Rectal smooth muscle tissue (tissue), 1 donor: ENCODE measurements around the gene TPRX1.
"Not testable (repeated sequence)": the region's sequence is repeated elsewhere in the genome, so short reads cannot be mapped to it uniquely, and the experiment has no call there.

Experiments used
- H3K27ac ChIP-seq: one replicate; pipeline ENCODE4 v1.7.0; 2013; ENCODE audit warnings: low read depth, low read length, inconsistent platforms
- H3K27me3 ChIP-seq: one replicate; pipeline ENCODE4 v1.7.0; 2013; ENCODE audit warnings: low read length; ENCODE audit not compliant: control insufficient read depth, insufficient read depth
- H3K36me3 ChIP-seq: one replicate; pipeline ENCODE4 v1.7.0; 2013; ENCODE audit warnings: low read length; ENCODE audit not compliant: control insufficient read depth, insufficient read depth
- H3K4me1 ChIP-seq: one replicate; pipeline ENCODE4 v1.7.0; 2013; ENCODE audit warnings: low read length; ENCODE audit not compliant: control insufficient read depth, insufficient read depth
- H3K4me3 ChIP-seq: one replicate; pipeline ENCODE4 v1.7.0; 2013; ENCODE audit warnings: low read length
- H3K9ac ChIP-seq: one replicate; pipeline ENCODE4 v1.7.0; 2013; ENCODE audit warnings: low read length

TPRX1 gene

GRCh38 chr19:47778049-47778953 lies 26.1 kb downstream of the TPRX1 start, which contains the start of gene SELENOW:
SELENOW (plus strand) TSS chr19:47778703; CDS start chr19:47778786, 83 bp downstream.
- peaks cover 13% of the 10 kb centered on the region for H3K36me3 ChIP-seq
- H3K4me1 ChIP-seq: peaks cover 13% of the 10 kb centered on the region

GRCh38 chr19:47777245-47778048 lies 26.9 kb downstream of the TPRX1 start:
- Histone ChIP-seq H3K27ac (peak overlapping the region; percentile 99), H3K4me1 (peaks cover 13% of the 10 kb centered on the region), H3K4me3 (peak overlapping the region; percentile 69), H3K36me3 (peaks cover 12% of the 10 kb centered on the region)
- not testable (repeated sequence) for H3K27me3 ChIP-seq, H3K9ac ChIP-seq

More at GRCh38 chr19:47778049-47778953, 26.1 kb downstream of the TPRX1 start, which contains the start of gene SELENOW:
- Histone ChIP-seq H3K27me3 (no peaks in the 10 kb centered on the region), H3K4me3 (peak within 1 kb of the TSS; percentile 69), H3K27ac (peak within 1 kb of the TSS; percentile 99), H3K9ac (peak within 1 kb of the TSS; percentile 81)

GRCh38 chr19:47776568-47776967 lies 27.8 kb downstream of the TPRX1 start:
- no peak overlapping the region for H3K27ac ChIP-seq
- no peaks in the 10 kb centered on the region for H3K27me3 ChIP-seq
- H3K9ac ChIP-seq: no peak overlapping the region
- H3K36me3 ChIP-seq: peaks cover 10% of the 10 kb centered on the region
- peaks cover 10% of the 10 kb centered on the region for H3K4me1 ChIP-seq
- no peak overlapping the region for H3K4me3 ChIP-seq

GRCh38 chr19:47771291-47771690 lies 33.1 kb downstream of the TPRX1 start:
- H3K36me3 ChIP-seq, H3K27ac ChIP-seq, H3K4me1 ChIP-seq, H3K9ac ChIP-seq, H3K27me3 ChIP-seq, H3K4me3 ChIP-seq: not testable (repeated sequence)

GRCh38 chr19:47769534-47769933 lies 34.8 kb downstream of the TPRX1 start:
- H3K27ac ChIP-seq: no peak overlapping the region
- H3K4me1 ChIP-seq: no peaks in the 10 kb centered on the region
- H3K9ac ChIP-seq: no peak overlapping the region
- no peaks in the 10 kb centered on the region for H3K36me3 ChIP-seq
- no peak overlapping the region for H3K4me3 ChIP-seq
- H3K27me3 ChIP-seq: no peaks in the 10 kb centered on the region

- Histone ChIP-seq H3K27ac (no peak overlapping the region), H3K4me3 (no peak overlapping the region), H3K27me3 (no peaks in the 10 kb centered on the region)
These were observed 35.7 kb downstream of the TPRX1 start for GRCh38 chr19:47768604-47769003.

GRCh38 chr19:47767349-47767748 lies 37.0 kb downstream of the TPRX1 start:
- no peak overlapping the region for H3K9ac ChIP-seq
- H3K36me3 ChIP-seq: no peaks in the 10 kb centered on the region
- H3K4me3 ChIP-seq: no peak overlapping the region
- no peak overlapping the region for H3K27ac ChIP-seq
- H3K27me3 ChIP-seq: no peaks in the 10 kb centered on the region
- H3K4me1 ChIP-seq: no peaks in the 10 kb centered on the region

More at GRCh38 chr19:47768604-47769003, 35.7 kb downstream of the TPRX1 start:
- H3K4me1 ChIP-seq: no peaks in the 10 kb centered on the region
- H3K36me3 ChIP-seq: no peaks in the 10 kb centered on the region
- no peak overlapping the region for H3K9ac ChIP-seq

- H3K27ac ChIP-seq: no peak overlapping the region
- no peaks in the 10 kb centered on the region for H3K27me3 ChIP-seq
- no peak overlapping the region for H3K9ac ChIP-seq
- no peak overlapping the region for H3K4me3 ChIP-seq
- no peaks in the 10 kb centered on the region for H3K36me3 ChIP-seq
- no peaks in the 10 kb centered on the region for H3K4me1 ChIP-seq
These were observed 37.7 kb downstream of the TPRX1 start for GRCh38 chr19:47766670-47767069.

- H3K27ac ChIP-seq: no peak overlapping the region
- no peak overlapping the region for H3K9ac ChIP-seq
- no peak overlapping the region for H3K4me3 ChIP-seq
- no peaks in the 10 kb centered on the region for H3K4me1 ChIP-seq
- H3K36me3 ChIP-seq: no peaks in the 10 kb centered on the region
- no peaks in the 10 kb centered on the region for H3K27me3 ChIP-seq
These were observed 38.1 kb downstream of the TPRX1 start for GRCh38 chr19:47766359-47766620.

- Histone ChIP-seq H3K4me1 (no peaks in the 10 kb centered on the region), H3K4me3 (no peak overlapping the region), H3K27ac (no peak overlapping the region), H3K9ac (no peak overlapping the region), H3K27me3 (no peaks in the 10 kb centered on the region), H3K36me3 (no peaks in the 10 kb centered on the region)
These were observed 38.6 kb downstream of the TPRX1 start for GRCh38 chr19:47765523-47766358.

- not testable (repeated sequence) for H3K4me3 ChIP-seq, H3K9ac ChIP-seq, H3K27me3 ChIP-seq, H3K36me3 ChIP-seq, H3K4me1 ChIP-seq, H3K27ac ChIP-seq
These were observed 39.6 kb downstream of the TPRX1 start for GRCh38 chr19:47764705-47765104.
